ENCODE data around the gene RCOR3.
"Not testable (repeated sequence)": the region's sequence is repeated elsewhere in the genome, so short reads cannot be mapped to it uniquely, and the experiment has no call there.

GRCh38 chr1:211352055-211352454, 92.9 kb downstream of the RCOR3 start:
- not testable (repeated sequence) for TF ChIP-seq CTCF, POLR2A, POLR2AphosphoS5 (IDR thresholded peaks at IDR 0.05)

Data from sigmoid colon (tissue), 4 donors.